GM23338 (cell line): ENCODE results near the gene AGBL4. TPM values are rescaled to one million over a fixed set of nuclear protein-coding genes. Genes with fewer than 3 reads are reported as not detected.

Source experiments
- ATAC-seq: fragments of 200-7000 bp; cut with Tn5 transposase; 3 replicates; pipeline ENCODE4 v1.9.1; 2020
- DNase-seq: peaks from one replicate; pipeline ENCODE4 v3.0.0-alpha.2; 2015; ENCODE audit warnings: low spot score
- H2AFZ ChIP-seq: fragments of 200-600 bp; sonication (generic); 2 replicates; pipeline ENCODE4 v1.8.0; 2016; ENCODE audit warnings: antibody characterized with exemption, mild to moderate bottlenecking, moderate library complexity
- H3F3A ChIP-seq: fragments of 200-600 bp; sonication (generic); replicated peaks from 2 replicates; pipeline ENCODE4 v1.8.0; 2017; ENCODE audit warnings: antibody characterized with exemption, mixed run types, low read depth
- H3K27ac ChIP-seq: fragments of 200-600 bp; sonication (generic); 2 replicates; pipeline ENCODE4 v1.6.1; 2016; ENCODE audit warnings: low read depth
- H3K27me3 ChIP-seq: fragments of 200-600 bp; sonication (generic); 2 replicates; pipeline ENCODE4 v1.8.0; 2016; ENCODE audit warnings: mild to moderate bottlenecking, mixed run types, moderate library complexity; ENCODE audit not compliant: insufficient read depth
- H3K36me3 ChIP-seq: fragments of 200-600 bp; sonication (generic); 2 replicates; pipeline ENCODE4 v1.8.0; 2016; ENCODE audit warnings: mild to moderate bottlenecking; ENCODE audit not compliant: insufficient read depth
- H3K4me1 ChIP-seq: fragments of 200-600 bp; sonication (generic); 2 replicates; pipeline ENCODE4 v1.8.0; 2016; ENCODE audit warnings: mild to moderate bottlenecking, moderate library complexity; ENCODE audit not compliant: insufficient read depth
- H3K4me2 ChIP-seq: fragments of 200-600 bp; sonication (generic); 2 replicates; pipeline ENCODE4 v1.7.1; 2017; ENCODE audit warnings: mixed run types
- H3K4me3 ChIP-seq: fragments of 200-600 bp; sonication (generic); 2 replicates; pipeline ENCODE4 v1.6.1; 2016; ENCODE audit warnings: mixed run types
- H3K79me2 ChIP-seq: fragments of 200-600 bp; sonication (generic); replicated peaks from 2 replicates; pipeline ENCODE4 v1.8.0; 2017; ENCODE audit warnings: mild to moderate bottlenecking; ENCODE audit not compliant: insufficient read depth
- H3K9me2 ChIP-seq: fragments of 200-600 bp; sonication (generic); 2 replicates; pipeline ENCODE4 v1.8.0; 2017; ENCODE audit not compliant: insufficient read depth
- H4K20me1 ChIP-seq: fragments of 200-600 bp; sonication (generic); replicated peaks from 2 replicates; pipeline ENCODE4 v1.8.0; 2017; ENCODE audit warnings: mild to moderate bottlenecking; ENCODE audit not compliant: insufficient read depth
- H3K27ac Mint-ChIP-seq: 2 replicates; pipeline ENCODE4 v1.8.0; 2020; ENCODE audit warnings: inconsistent platforms, mild to moderate bottlenecking, moderate library complexity, mixed read lengths
- H3K27me3 Mint-ChIP-seq: 3 replicates; pipeline ENCODE4 v1.8.0; 2022; ENCODE audit warnings: low read depth, mild to moderate bottlenecking, moderate library complexity, mixed read lengths, inconsistent platforms; ENCODE audit not compliant: insufficient read depth, poor library complexity
- H3K36me3 Mint-ChIP-seq: 3 replicates; pipeline ENCODE4 v1.8.0; 2021; ENCODE audit warnings: low read depth, mild to moderate bottlenecking, inconsistent platforms, moderate library complexity, mixed read lengths
- H3K4me1 Mint-ChIP-seq: 3 replicates; pipeline ENCODE4 v1.8.0; 2020; ENCODE audit warnings: mild to moderate bottlenecking, inconsistent platforms, mixed read lengths
- H3K4me3 Mint-ChIP-seq: 3 replicates; pipeline ENCODE4 v1.8.0; 2021; ENCODE audit warnings: moderate library complexity, mild to moderate bottlenecking, inconsistent platforms, mixed read lengths
- H3K9me3 Mint-ChIP-seq: 3 replicates; pipeline ENCODE4 v1.8.0; 2020; ENCODE audit warnings: moderate library complexity, mild to moderate bottlenecking, inconsistent platforms, mixed read lengths
- CREB1 ChIP-seq: fragments of 250-450 bp; sonication (Bioruptor Pico); IDR thresholded peaks from 2 replicates; pipeline ENCODE4 v1.5.0; 2020; ENCODE audit warnings: low read depth, mild to moderate bottlenecking, moderate library complexity
- CTCF ChIP-seq, 2 experiments: fragments of 200-600 bp in 1 of 2; sonication (generic) in 1 of 2; conservative IDR thresholded peaks; 2 replicates each; pipeline versions ENCODE4 v1.5.1 to v1.6.1; 2016 to 2017; ENCODE audit warnings: antibody characterized with exemption in 2 of 2, low read depth in 2 of 2, mild to moderate bottlenecking in 2 of 2, moderate library complexity in 1 of 2
- ETS1 ChIP-seq: IDR thresholded peaks from 2 replicates; pipeline ENCODE4 v1.6.1; 2016; ENCODE audit warnings: antibody characterized with exemption
- EZH2 ChIP-seq: fragments of 200-600 bp; sonication (generic); IDR thresholded peaks from one replicate; pipeline ENCODE4 v1.8.0; 2017; ENCODE audit warnings: antibody characterized with exemption, mild to moderate bottlenecking, low read depth; ENCODE audit not compliant: unreplicated experiment
- EZH2phosphoT487 ChIP-seq: fragments of 200-600 bp; sonication (generic); IDR thresholded peaks from one replicate; pipeline ENCODE4 v1.8.1; 2018; ENCODE audit warnings: antibody characterized with exemption; ENCODE audit not compliant: unreplicated experiment
- JUNB ChIP-seq: IDR thresholded peaks from one replicate; pipeline ENCODE4 v1.6.1; 2016; ENCODE audit warnings: antibody characterized with exemption; ENCODE audit not compliant: unreplicated experiment
- NANOG ChIP-seq: IDR thresholded peaks from 2 replicates; pipeline ENCODE4 v1.6.1; 2016; ENCODE audit warnings: antibody characterized with exemption, borderline replicate concordance
- POLR2AphosphoS5 ChIP-seq: IDR thresholded peaks from 2 replicates; pipeline ENCODE4 v1.6.1; 2016; ENCODE audit warnings: antibody characterized with exemption, low read depth
- REST ChIP-seq: IDR thresholded peaks from one replicate; pipeline ENCODE4 v1.6.1; 2018; ENCODE audit warnings: antibody characterized with exemption; ENCODE audit not compliant: unreplicated experiment
- STAT1 ChIP-seq: IDR thresholded peaks from one replicate; pipeline ENCODE4 v1.6.1; 2016; ENCODE audit warnings: antibody characterized with exemption; ENCODE audit not compliant: unreplicated experiment
- ZNF114 ChIP-seq: fragments of 250-450 bp; sonication (Bioruptor Pico); IDR thresholded peaks from 2 replicates; pipeline ENCODE4 v1.5.0; 2020; ENCODE audit warnings: mild to moderate bottlenecking, moderate library complexity
- ZNF331 ChIP-seq: fragments of 250-450 bp; sonication (Bioruptor Pico); IDR thresholded peaks from 2 replicates; pipeline ENCODE4 v1.5.0; 2020; ENCODE audit warnings: low read depth, mild to moderate bottlenecking, moderate library complexity
- ZNF462 ChIP-seq: fragments of 250-450 bp; sonication (Bioruptor Pico); IDR thresholded peaks from 2 replicates; pipeline ENCODE4 v1.5.0; 2020; ENCODE audit warnings: mild to moderate bottlenecking, moderate library complexity
- polyA plus RNA-seq: library from polyadenylated mRNA; unstranded; fragments of >200 nt; fragmentation: Nextera tagmentation; extraction: Ambion mirVana; gene quantifications from 2 replicates; pipeline ENCODE4 v1.2.1, GENCODE V29; 2016
- total RNA-seq: library from RNA; depleted of rRNA; stranded (reverse); fragments of >200 nt; shearing (Covaris generic); gene quantifications from 2 replicates; pipeline ENCODE4 v1.2.3, GENCODE V29; 2014

AGBL4 gene
- total and polyA plus RNA-seq, 2 experiments from 2014 or later: 0.91 to 1.5 TPM

GRCh38 chr1:48803474-48803873, 1220.3 kb downstream of the AGBL4 start:
- H3K4me1 ChIP-seq: peaks cover 6% of the 10 kb centered on the region; the same call in 1 of the 2 replicates
- peaks cover 3% of the 10 kb centered on the region; the same call in 1 of the 2 replicates for H3K9me2 ChIP-seq
- no peaks in the 10 kb centered on the region for H4K20me1 ChIP-seq
- Mint-ChIP-seq H3K27me3 (peaks cover 4% of the 10 kb centered on the region), H3K36me3 (no peaks in the 10 kb centered on the region), H3K9me3 (no peaks in the 10 kb centered on the region; the same call in 2 of the 3 replicates), H3K27ac (no peak overlapping the region), H3K4me3 (no peak overlapping the region), H3K4me1 (peaks cover 6% of the 10 kb centered on the region)
- no peak overlapping the region for H3K27ac ChIP-seq
- H3F3A ChIP-seq: no peaks in the 10 kb centered on the region
- H2AFZ ChIP-seq: no peak overlapping the region
- no peaks in the 10 kb centered on the region for H3K27me3 ChIP-seq
- no peak overlapping the region for H3K4me3 ChIP-seq
- H3K4me2 ChIP-seq: no peak overlapping the region
- TF ChIP-seq ZNF331: no peak
- no peak for TF ChIP-seq ZNF114 (CRISPR knock-in tag)
- no peak for TF ChIP-seq NANOG
- no peak for TF ChIP-seq EZH2phosphoT487
- no peak for TF ChIP-seq STAT1
- no peak for TF ChIP-seq ZNF462 (CRISPR knock-in tag)
- TF ChIP-seq CTCF (conservative IDR thresholded peaks at IDR 0.05; ENCODE audit: low read depth in 2 of 2): no peak
- TF ChIP-seq JUNB: no peak
- no peak for TF ChIP-seq POLR2AphosphoS5
- no peak for TF ChIP-seq REST
- TF ChIP-seq ETS1: no peak
- TF ChIP-seq EZH2: no peak
- no peak for TF ChIP-seq CREB1
- ATAC-seq (no peak), DNase-seq (no peak)
- no peaks in the 10 kb centered on the region for H3K79me2 ChIP-seq
- no peaks in the 10 kb centered on the region for H3K36me3 ChIP-seq
